A673 (cell line): ENCODE data around the gene EDEM2. TPM values are rescaled to one million over a fixed set of nuclear protein-coding genes. Genes with fewer than 3 reads are reported as not detected.

Experiments
- BruUV-seq: library from RNA; stranded (reverse); fragments of 400-500 nt; replicated peaks from 2 replicates; lab custom pipeline; 2021; lab: Mats Ljungman, UMichigan
- CTCF ChIA-PET: fragments of 300-600 bp; sonication (Branson Sonifier 250); formaldehyde crosslinking; loops from one replicate; lab custom pipeline; 2022; ENCODE audit warnings: antibody characterized with exemption; lab: Charles Lee
- POLR2A ChIA-PET: fragments of 300-600 bp; sonication (Branson Sonifier 250); formaldehyde crosslinking; loops from one replicate; lab custom pipeline; 2022; ENCODE audit warnings: antibody characterized with exemption; ENCODE audit not compliant: low non-redundant PET; lab: Charles Lee
- DNase-seq: peaks from one replicate; pipeline ENCODE4 v3.0.0-alpha.2; 2015; ENCODE audit warnings: low spot score
- H3K27ac ChIP-seq: fragments of 200-600 bp; sonication (generic); 2 replicates; pipeline ENCODE4 v1.5.1; 2016; ENCODE audit warnings: mixed run types, low read depth, mild to moderate bottlenecking, mixed read lengths, antibody characterized with exemption, low read length; ENCODE audit not compliant: poor library complexity, severe bottlenecking
- H3K27me3 ChIP-seq: fragments of 200-600 bp; sonication (generic); replicated peaks from 2 replicates; pipeline ENCODE4 v1.6.1; 2017; ENCODE audit warnings: mixed run types, low read depth, mild to moderate bottlenecking, mixed read lengths, antibody characterized with exemption, low read length; ENCODE audit not compliant: insufficient read depth, poor library complexity
- H3K36me3 ChIP-seq: fragments of 200-600 bp; sonication (generic); 2 replicates; pipeline ENCODE4 v1.6.1; 2016; ENCODE audit warnings: mixed run types, mild to moderate bottlenecking, mixed read lengths, antibody characterized with exemption, low read length; ENCODE audit not compliant: insufficient read depth, poor library complexity, severe bottlenecking
- H3K4me1 ChIP-seq: fragments of 200-600 bp; sonication (generic); 2 replicates; pipeline ENCODE4 v1.6.1; 2017; ENCODE audit warnings: mixed run types, mild to moderate bottlenecking, mixed read lengths, antibody characterized with exemption, low read length; ENCODE audit not compliant: insufficient read depth, poor library complexity, severe bottlenecking
- H3K4me3 ChIP-seq: fragments of 200-600 bp; sonication (generic); 2 replicates; pipeline ENCODE4 v1.5.1; 2016; ENCODE audit warnings: low read depth, mixed run types, mild to moderate bottlenecking, mixed read lengths, low read length; ENCODE audit not compliant: poor library complexity, severe bottlenecking
- H3K9me3 ChIP-seq: fragments of 200-600 bp; sonication (generic); 2 replicates; pipeline ENCODE4 v1.6.1; 2016; ENCODE audit warnings: mixed run types, low read depth, mild to moderate bottlenecking, mixed read lengths, antibody characterized with exemption, low read length; ENCODE audit not compliant: poor library complexity, severe bottlenecking
- EZH2 ChIP-seq: fragments of 200-600 bp; sonication (generic); IDR thresholded peaks from 2 replicates; pipeline ENCODE4 v1.6.1; 2017; ENCODE audit warnings: borderline replicate concordance, low read depth, mild to moderate bottlenecking, mixed read lengths, antibody characterized with exemption, low read length; ENCODE audit not compliant: poor library complexity, severe bottlenecking
- intact Hi-C: fragments of 100-400 bp; cut with micrococcal nuclease; formaldehyde crosslinking; loops from one replicate; pipeline ENCODE4 v1.10.0; 2022; ENCODE audit not compliant: unreplicated experiment
- total RNA-seq: library from RNA; stranded (reverse); gene quantifications from 2 replicates; pipeline ENCODE4 v1.2.3, GENCODE V29; 2021
- TF ChIP-seq, protein P1 (sequence below): fragments of 300-800, 200-600 bp; sonication (generic); conservative IDR thresholded peaks from 2 replicates; pipeline ENCODE4 v1.5.1; 2017; ENCODE audit warnings: low read depth, mild to moderate bottlenecking, antibody characterized with exemption, low read length, moderate library complexity, mixed read lengths

EDEM2 gene
- total RNA-seq, 1 experiment from 2014 or later: 13.6 TPM

DNA sequence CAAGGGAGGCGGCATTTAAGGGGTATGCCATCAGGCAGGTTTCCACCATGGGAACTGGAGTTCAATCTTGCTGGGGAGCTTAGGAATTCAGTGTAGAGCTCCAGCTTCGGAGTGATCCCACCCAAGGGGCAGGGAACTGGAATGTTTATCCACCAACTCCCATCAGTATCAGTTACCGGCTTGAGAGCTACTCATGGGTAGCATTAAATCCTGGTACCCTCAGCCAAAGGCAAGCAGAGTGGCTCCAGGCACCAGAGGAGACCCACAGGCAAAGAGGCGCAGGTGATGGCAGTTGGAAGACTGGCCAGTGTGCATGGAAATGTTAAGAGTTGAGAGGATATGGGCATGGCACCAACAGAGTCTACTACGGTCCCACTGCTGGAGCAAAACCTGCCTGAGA lies 14.1 kb downstream of the EDEM2 start:
- Histone ChIP-seq H3K9me3 (no peaks in the 10 kb centered on the region), H3K36me3 (peaks cover 7% of the 10 kb centered on the region), H3K4me1 (no peaks in the 10 kb centered on the region), H3K4me3 (no peak overlapping the region), H3K27ac (no peak overlapping the region), H3K27me3 (no peaks in the 10 kb centered on the region)
- intact Hi-C loops: no loop called here
- no TSS peak for BruUV-seq
- TF ChIP-seq, protein P1, sequence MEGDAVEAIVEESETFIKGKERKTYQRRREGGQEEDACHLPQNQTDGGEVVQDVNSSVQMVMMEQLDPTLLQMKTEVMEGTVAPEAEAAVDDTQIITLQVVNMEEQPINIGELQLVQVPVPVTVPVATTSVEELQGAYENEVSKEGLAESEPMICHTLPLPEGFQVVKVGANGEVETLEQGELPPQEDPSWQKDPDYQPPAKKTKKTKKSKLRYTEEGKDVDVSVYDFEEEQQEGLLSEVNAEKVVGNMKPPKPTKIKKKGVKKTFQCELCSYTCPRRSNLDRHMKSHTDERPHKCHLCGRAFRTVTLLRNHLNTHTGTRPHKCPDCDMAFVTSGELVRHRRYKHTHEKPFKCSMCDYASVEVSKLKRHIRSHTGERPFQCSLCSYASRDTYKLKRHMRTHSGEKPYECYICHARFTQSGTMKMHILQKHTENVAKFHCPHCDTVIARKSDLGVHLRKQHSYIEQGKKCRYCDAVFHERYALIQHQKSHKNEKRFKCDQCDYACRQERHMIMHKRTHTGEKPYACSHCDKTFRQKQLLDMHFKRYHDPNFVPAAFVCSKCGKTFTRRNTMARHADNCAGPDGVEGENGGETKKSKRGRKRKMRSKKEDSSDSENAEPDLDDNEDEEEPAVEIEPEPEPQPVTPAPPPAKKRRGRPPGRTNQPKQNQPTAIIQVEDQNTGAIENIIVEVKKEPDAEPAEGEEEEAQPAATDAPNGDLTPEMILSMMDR: no peak
- TF ChIP-seq EZH2: no peak
- no peak for DNase-seq
- ChIA-PET CTCF (no interaction called here), POLR2A (no interaction called here)

DNA sequence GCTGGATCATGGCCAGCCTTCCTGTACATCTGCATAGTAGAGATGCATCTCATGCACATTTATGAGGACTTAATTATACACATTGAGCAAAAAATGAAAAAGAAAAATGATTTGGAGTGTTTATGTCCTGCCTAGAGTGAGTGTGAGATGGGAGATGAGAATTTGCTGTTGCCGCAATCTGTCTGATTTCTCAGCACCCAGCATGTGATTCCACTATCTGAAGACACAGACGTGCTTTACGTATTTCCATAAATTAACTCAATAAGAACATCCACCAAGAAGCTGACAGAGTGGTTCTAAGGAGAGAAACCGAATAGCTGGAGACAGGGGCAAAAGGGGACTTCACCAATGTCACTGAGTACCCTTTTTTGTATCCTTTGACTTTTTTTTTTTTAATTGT lies 15.2 kb downstream of the EDEM2 start:
- no TSS peak for BruUV-seq
- H3K4me1 ChIP-seq: no peaks in the 10 kb centered on the region
- CTCF ChIA-PET: interaction anchor here (0.6 kb wide), 1 partner anchor 291 kb away, joined by 3 read pairs; no protein-coding TSS in a partner anchor

GRCh38 chr20:35129647-35130069 lies 17.5 kb downstream of the EDEM2 start:
- H3K4me1 ChIP-seq: no peaks in the 10 kb centered on the region
- no peak overlapping the region for H3K27ac ChIP-seq
- no peak overlapping the region for H3K4me3 ChIP-seq
- ChIA-PET CTCF (interaction anchor here (0.8 kb wide), 1 partner anchor 17 kb away, joined by 3 read pairs; no protein-coding TSS in a partner anchor), POLR2A (no interaction called here)
- TF ChIP-seq, protein P1: no peak
- intact Hi-C loops: no loop called here
- no peaks in the 10 kb centered on the region for H3K9me3 ChIP-seq
- peaks cover 4% of the 10 kb centered on the region for H3K36me3 ChIP-seq
- DNase-seq: no peak
- no TSS peak for BruUV-seq
- H3K27me3 ChIP-seq: no peaks in the 10 kb centered on the region

More for the DNA sequence above, 15.2 kb downstream of the EDEM2 start:
- Histone ChIP-seq H3K4me3 (no peak overlapping the region), H3K27ac (no peak overlapping the region), H3K9me3 (no peaks in the 10 kb centered on the region), H3K36me3 (peaks cover 4% of the 10 kb centered on the region), H3K27me3 (no peaks in the 10 kb centered on the region)
- DNase-seq: no peak
- intact Hi-C loops: no loop called here
- no peak for TF ChIP-seq EZH2
- TF ChIP-seq, protein P1: no peak
- POLR2A ChIA-PET: no interaction called here
